Transverse colon (tissue), 4 donors: ENCODE measurements around the gene IGFL3. TPM values are rescaled to one million over a fixed set of nuclear protein-coding genes. Genes with fewer than 3 reads are reported as not detected.
"Not testable (repeated sequence)": the region's sequence is repeated elsewhere in the genome, so short reads cannot be mapped to it uniquely, and the experiment has no call there.

ENCODE experiments used
- DNase-seq: peaks from one replicate; pipeline ENCODE4 v3.0.0-alpha.2; 2019
- H3K27ac ChIP-seq, 4 donors: fragments of 200-600 bp; sonication (generic); 2 replicates each; pipeline ENCODE4 v1.5.1; 2016 to 2018; ENCODE audit warnings: inconsistent platforms in 4 of 4
- H3K27me3 ChIP-seq: fragments of 200-600 bp; sonication (generic); 2 replicates; pipeline ENCODE4 v1.5.1; 2017; ENCODE audit warnings: inconsistent platforms
- H3K36me3 ChIP-seq, 4 donors: fragments of 200-600 bp; sonication (generic); 2 replicates each; pipeline ENCODE4 v1.5.1; 2017 to 2019; ENCODE audit warnings: inconsistent platforms in 4 of 4
- H3K4me1 ChIP-seq, 4 donors: fragments of 200-600 bp; sonication (generic); 2 replicates each; pipeline ENCODE4 v1.5.1; 2017 to 2020; ENCODE audit warnings: inconsistent platforms in 4 of 4
- H3K4me3 ChIP-seq, 4 donors: fragments of 200-600 bp; sonication (generic); 1 replicate in 1 of 4; 2 replicates in 3 of 4; pipeline versions ENCODE4 v1.5.1 to v1.6.1; 2017 to 2019; ENCODE audit warnings: inconsistent platforms in 4 of 4
- H3K9me3 ChIP-seq, 2 donors: fragments of 200-600 bp; sonication (generic); 2 replicates each; pipeline ENCODE4 v1.5.1; 2017 to 2019; ENCODE audit warnings: inconsistent platforms in 2 of 2
- CTCF ChIP-seq, 5 experiments: fragments of 200-600 bp in 3 of 5; fragments of 450-650 bp in 2 of 5; sonication (generic) in 3 of 5; IDR thresholded peaks; 1 replicate in 2 of 5; 2 replicates in 3 of 5; pipeline ENCODE4 v1.5.1; 2016 to 2017; ENCODE audit warnings: antibody characterized with exemption in 5 of 5, inconsistent platforms in 3 of 5, mild to moderate bottlenecking in 2 of 5, moderate library complexity in 1 of 5
- EP300 ChIP-seq: sonication (generic); formaldehyde crosslinking; IDR thresholded peaks from one replicate; pipeline ENCODE4 v1.6.1; 2017; ENCODE audit warnings: antibody characterized with exemption, low read depth
- POLR2A ChIP-seq: fragments of 450-650 bp; IDR thresholded peaks from one replicate; pipeline ENCODE4 v1.6.1; 2016; ENCODE audit warnings: antibody characterized with exemption, mild to moderate bottlenecking, moderate library complexity
- POLR2AphosphoS5 ChIP-seq, 3 donors: sonication (generic); formaldehyde crosslinking; IDR thresholded peaks; one replicate each; pipeline ENCODE4 v1.6.1; 2016; ENCODE audit warnings: antibody characterized with exemption in 3 of 3
- WGBS, 2 donors: methylation state at CpG; one replicate each; pipeline ENCODE4 v1.1.5; 2018; ENCODE audit warnings: low coverage in 1 of 2; 5-methylcytosine and 5-hydroxymethylcytosine counted together
- in situ Hi-C, 4 donors: fragments of 200-750 bp; cut with MboI; loops; one replicate each; pipeline versions ENCODE4 v1.15.0 to v1.15.1; 2017; ENCODE audit warnings: low sequenced_read_pairs in 3 of 4, low pct_ligation_motif_present in 1 of 4, low pct_unique_long_range_greater_than_20kb in 1 of 4
- intact Hi-C: fragments of 100-400 bp; cut with DNase I; formaldehyde crosslinking; loops from one replicate; pipeline ENCODE4 v1.15.1; 2023; ENCODE audit warnings: low total_unique reads
- total RNA-seq, 4 donors: library from RNA; depleted of rRNA; stranded (reverse); fragments of >200 nt; gene quantifications; one replicate each; pipeline ENCODE4 v1.1.0, GENCODE V29; 2016

The IGFL3 gene
- total RNA-seq, result not detected

GRCh38 chr19:46124638-46125115 is at the start of gene IGFL3:
IGFL3 (minus strand) TSS chr19:46124688; CDS start chr19:46124649, 39 bp downstream.
- TF ChIP-seq CTCF (IDR thresholded peaks at IDR 0.05) (no peak), POLR2A (no peak), POLR2AphosphoS5 (IDR thresholded peaks at IDR 0.05) (no peak), EP300 (no peak)
- Histone ChIP-seq H3K4me3 (no peak within 1 kb of the TSS), H3K4me1 (no peaks in the 10 kb centered on the region), H3K9me3 (no peaks in the 10 kb centered on the region), H3K27me3 (peaks cover 35% of the 10 kb centered on the region), H3K36me3 (no peaks in the 10 kb centered on the region), H3K27ac (no peak within 1 kb of the TSS)
- WGBS, 2 donors, result 80 to 86% methylated on average over 4 to 5 of the region's 5 CpGs
- in situ Hi-C loops, result no loop called here
- intact Hi-C loops, result no loop called here
- DNase-seq, result no peak

- intact Hi-C loops, result no loop called here
- H3K36me3 ChIP-seq, result no peaks in the 10 kb centered on the region
- no peak overlapping the region for H3K4me3 ChIP-seq
- no peak for DNase-seq
- H3K27me3 ChIP-seq, result peaks cover 25% of the 10 kb centered on the region
- H3K4me1 ChIP-seq, result no peaks in the 10 kb centered on the region
- TF ChIP-seq EP300, result no peak
- TF ChIP-seq POLR2A, result no peak
- no peak for TF ChIP-seq CTCF (IDR thresholded peaks at IDR 0.05)
- no peak for TF ChIP-seq POLR2AphosphoS5 (IDR thresholded peaks at IDR 0.05)
- 16 to 64% methylated on average over 2 to 8 of the region's 8 CpGs for WGBS, 2 donors
- H3K27ac ChIP-seq, result no peak overlapping the region
- H3K9me3 ChIP-seq, result no peaks in the 10 kb centered on the region
- in situ Hi-C loops, result no loop called here
Observed at GRCh38 chr19:46173886-46174480, 49.5 kb upstream of the IGFL3 start.

GRCh38 chr19:46162731-46163130 is 38.2 kb upstream of the IGFL3 start:
- Histone ChIP-seq H3K27me3 (no peaks in the 10 kb centered on the region), H3K4me1 (peaks cover 0 to 18% (median 9%) of the 10 kb centered on the region in 4 donors), H3K27ac (no peak overlapping the region), H3K36me3 (no peaks in the 10 kb centered on the region), H3K4me3 (no peak overlapping the region), H3K9me3 (peaks cover 9 to 12% of the 10 kb centered on the region in 2 donors)
- intact Hi-C loops (no loop called here), in situ Hi-C loops (no loop called here)
- DNase-seq, result no peak
- 77 to 80% methylated on average over 1 to 3 of the region's 3 CpGs for WGBS, 2 donors
- TF ChIP-seq EP300, result no peak
- TF ChIP-seq CTCF (IDR thresholded peaks at IDR 0.05), result no peak
- no peak for TF ChIP-seq POLR2AphosphoS5 (IDR thresholded peaks at IDR 0.05)
- no peak for TF ChIP-seq POLR2A

GRCh38 chr19:46161642-46162257 is 37.3 kb upstream of the IGFL3 start:
- in situ Hi-C loops, DNase-seq, H3K27ac ChIP-seq, H3K4me3 ChIP-seq, H3K36me3 ChIP-seq, H3K27me3 ChIP-seq, intact Hi-C loops: not testable (repeated sequence)
- WGBS, 2 donors, result 78 to 79% methylated on average over 2 of the region's 2 CpGs
- peaks cover 0 to 21% (median 9%) of the 10 kb centered on the region in 4 donors for H3K4me1 ChIP-seq
- peaks cover 9 to 12% of the 10 kb centered on the region in 2 donors for H3K9me3 ChIP-seq
